Stimulated activated CD4-positive, alpha-beta T cell treated with anti-CD3 and anti-CD28 coated beads, Interleukin-2, amount 100 ng/mL, for 48 hours (primary cell): ENCODE results near the gene VEGFB.

Experiments
- DNase-seq, 2 donors: peaks; one replicate each; pipeline ENCODE4 v3.0.0-alpha.2; 2020

The VEGFB gene

GRCh38 chr11:64247729-64248531, 13.5 kb downstream of the VEGFB start:
- DNase-seq: no peak

- DNase-seq: no peak
Measured at GRCh38 chr11:64248578-64248977, 14.2 kb downstream of the VEGFB start.

- DNase-seq: no peak
Measured at GRCh38 chr11:64249038-64249437, 14.7 kb downstream of the VEGFB start.

- DNase-seq: no peak
Measured at GRCh38 chr11:64249563-64250414, 15.4 kb downstream of the VEGFB start.

GRCh38 chr11:64250415-64251015, 16.1 kb downstream of the VEGFB start:
- DNase-seq: no peak

GRCh38 chr11:64251016-64251752, 16.8 kb downstream of the VEGFB start, which contains the start of gene PLCB3:
Gene PLCB3 (plus strand): TSS chr11:64251530. CDS start chr11:64251650, 120 bp downstream.
- DNase-seq: peak; percentile 52 to 73

GRCh38 chr11:64251753-64252002, 17.3 kb downstream of the VEGFB start:
- no peak for DNase-seq

- no peak for DNase-seq
Measured at GRCh38 chr11:64252003-64252872, 17.9 kb downstream of the VEGFB start.

GRCh38 chr11:64253043-64253442, 18.7 kb downstream of the VEGFB start:
- DNase-seq: no peak

GRCh38 chr11:64253481-64253880, 19.1 kb downstream of the VEGFB start:
- no peak for DNase-seq

GRCh38 chr11:64254326-64254725, 19.9 kb downstream of the VEGFB start:
- DNase-seq: no peak

GRCh38 chr11:64255135-64256128, 21.0 kb downstream of the VEGFB start:
- DNase-seq: no peak

GRCh38 chr11:64256300-64256699, 21.9 kb downstream of the VEGFB start:
- no peak for DNase-seq

GRCh38 chr11:64258356-64258755, 24.0 kb downstream of the VEGFB start:
- DNase-seq: no peak

- no peak for DNase-seq
Measured at GRCh38 chr11:64258946-64259532, 24.7 kb downstream of the VEGFB start.

GRCh38 chr11:64259533-64260067, 25.2 kb downstream of the VEGFB start:
- no peak for DNase-seq

GRCh38 chr11:64260147-64260708, 25.8 kb downstream of the VEGFB start:
- DNase-seq: no peak

GRCh38 chr11:64261556-64262080, 27.2 kb downstream of the VEGFB start:
- no peak for DNase-seq

- DNase-seq: no peak
Measured at GRCh38 chr11:64262271-64263002, 28.1 kb downstream of the VEGFB start.
